A673 (cell line): ENCODE results near the gene MARCHF7. TPM values are rescaled to one million over a fixed set of nuclear protein-coding genes. Genes with fewer than 3 reads are reported as not detected.

ENCODE experiments used
- BruUV-seq: library from RNA; stranded (reverse); fragments of 400-500 nt; replicated peaks from 2 replicates; lab custom pipeline; 2021; lab: Mats Ljungman, UMichigan
- CTCF ChIA-PET: fragments of 300-600 bp; sonication (Branson Sonifier 250); formaldehyde crosslinking; loops from one replicate; lab custom pipeline; 2022; ENCODE audit warnings: antibody characterized with exemption; lab: Charles Lee
- POLR2A ChIA-PET: fragments of 300-600 bp; sonication (Branson Sonifier 250); formaldehyde crosslinking; loops from one replicate; lab custom pipeline; 2022; ENCODE audit warnings: antibody characterized with exemption; ENCODE audit not compliant: low non-redundant PET; lab: Charles Lee
- DNase-seq: peaks from one replicate; pipeline ENCODE4 v3.0.0-alpha.2; 2015; ENCODE audit warnings: low spot score
- H3K27ac ChIP-seq: fragments of 200-600 bp; sonication (generic); 2 replicates; pipeline ENCODE4 v1.5.1; 2016; ENCODE audit warnings: mixed run types, low read depth, mild to moderate bottlenecking, mixed read lengths, antibody characterized with exemption, low read length; ENCODE audit not compliant: poor library complexity, severe bottlenecking
- H3K27me3 ChIP-seq: fragments of 200-600 bp; sonication (generic); replicated peaks from 2 replicates; pipeline ENCODE4 v1.6.1; 2017; ENCODE audit warnings: mixed run types, low read depth, mild to moderate bottlenecking, mixed read lengths, antibody characterized with exemption, low read length; ENCODE audit not compliant: insufficient read depth, poor library complexity
- H3K36me3 ChIP-seq: fragments of 200-600 bp; sonication (generic); 2 replicates; pipeline ENCODE4 v1.6.1; 2016; ENCODE audit warnings: mixed run types, mild to moderate bottlenecking, mixed read lengths, antibody characterized with exemption, low read length; ENCODE audit not compliant: insufficient read depth, poor library complexity, severe bottlenecking
- H3K4me1 ChIP-seq: fragments of 200-600 bp; sonication (generic); 2 replicates; pipeline ENCODE4 v1.6.1; 2017; ENCODE audit warnings: mixed run types, mild to moderate bottlenecking, mixed read lengths, antibody characterized with exemption, low read length; ENCODE audit not compliant: insufficient read depth, poor library complexity, severe bottlenecking
- H3K4me3 ChIP-seq: fragments of 200-600 bp; sonication (generic); 2 replicates; pipeline ENCODE4 v1.5.1; 2016; ENCODE audit warnings: low read depth, mixed run types, mild to moderate bottlenecking, mixed read lengths, low read length; ENCODE audit not compliant: poor library complexity, severe bottlenecking
- H3K9me3 ChIP-seq: fragments of 200-600 bp; sonication (generic); 2 replicates; pipeline ENCODE4 v1.6.1; 2016; ENCODE audit warnings: mixed run types, low read depth, mild to moderate bottlenecking, mixed read lengths, antibody characterized with exemption, low read length; ENCODE audit not compliant: poor library complexity, severe bottlenecking
- EZH2 ChIP-seq: fragments of 200-600 bp; sonication (generic); IDR thresholded peaks from 2 replicates; pipeline ENCODE4 v1.6.1; 2017; ENCODE audit warnings: borderline replicate concordance, low read depth, mild to moderate bottlenecking, mixed read lengths, antibody characterized with exemption, low read length; ENCODE audit not compliant: poor library complexity, severe bottlenecking
- intact Hi-C: fragments of 100-400 bp; cut with micrococcal nuclease; formaldehyde crosslinking; loops from one replicate; pipeline ENCODE4 v1.10.0; 2022; ENCODE audit not compliant: unreplicated experiment
- total RNA-seq: library from RNA; stranded (reverse); gene quantifications from 2 replicates; pipeline ENCODE4 v1.2.3, GENCODE V29; 2021
- TF ChIP-seq, protein P1 (sequence below): fragments of 300-800, 200-600 bp; sonication (generic); conservative IDR thresholded peaks from 2 replicates; pipeline ENCODE4 v1.5.1; 2017; ENCODE audit warnings: low read depth, mild to moderate bottlenecking, antibody characterized with exemption, low read length, moderate library complexity, mixed read lengths

Gene MARCHF7
- total RNA-seq, 1 experiment from 2014 or later: 94.9 TPM

DNA sequence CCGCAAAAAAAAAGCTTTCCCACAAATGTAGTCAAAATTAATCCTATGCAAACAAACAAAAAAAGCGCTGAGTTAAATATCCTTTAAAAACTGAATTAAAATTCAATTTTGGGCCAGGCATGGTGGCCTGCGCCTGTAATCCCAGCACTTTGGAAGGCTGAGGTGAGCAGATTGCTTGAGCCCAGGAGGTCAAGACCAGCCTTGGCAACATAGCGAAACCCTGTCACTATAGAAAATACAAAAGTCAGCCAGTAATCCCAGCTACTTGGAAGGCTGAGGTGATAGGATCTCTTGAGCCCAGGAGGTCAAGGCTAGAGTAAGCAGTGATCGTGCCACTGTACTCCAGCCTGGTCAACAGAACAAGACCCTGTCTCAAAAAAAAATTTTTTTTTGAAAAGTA lies 8.8 kb upstream of the MARCHF7 start:
- POLR2A ChIA-PET: no interaction called here
- TF ChIP-seq EZH2: no peak
- TF ChIP-seq, protein P1, sequence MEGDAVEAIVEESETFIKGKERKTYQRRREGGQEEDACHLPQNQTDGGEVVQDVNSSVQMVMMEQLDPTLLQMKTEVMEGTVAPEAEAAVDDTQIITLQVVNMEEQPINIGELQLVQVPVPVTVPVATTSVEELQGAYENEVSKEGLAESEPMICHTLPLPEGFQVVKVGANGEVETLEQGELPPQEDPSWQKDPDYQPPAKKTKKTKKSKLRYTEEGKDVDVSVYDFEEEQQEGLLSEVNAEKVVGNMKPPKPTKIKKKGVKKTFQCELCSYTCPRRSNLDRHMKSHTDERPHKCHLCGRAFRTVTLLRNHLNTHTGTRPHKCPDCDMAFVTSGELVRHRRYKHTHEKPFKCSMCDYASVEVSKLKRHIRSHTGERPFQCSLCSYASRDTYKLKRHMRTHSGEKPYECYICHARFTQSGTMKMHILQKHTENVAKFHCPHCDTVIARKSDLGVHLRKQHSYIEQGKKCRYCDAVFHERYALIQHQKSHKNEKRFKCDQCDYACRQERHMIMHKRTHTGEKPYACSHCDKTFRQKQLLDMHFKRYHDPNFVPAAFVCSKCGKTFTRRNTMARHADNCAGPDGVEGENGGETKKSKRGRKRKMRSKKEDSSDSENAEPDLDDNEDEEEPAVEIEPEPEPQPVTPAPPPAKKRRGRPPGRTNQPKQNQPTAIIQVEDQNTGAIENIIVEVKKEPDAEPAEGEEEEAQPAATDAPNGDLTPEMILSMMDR: no peak
- Histone ChIP-seq H3K27me3 (no peaks in the 10 kb centered on the region), H3K4me3 (no peak overlapping the region), H3K4me1 (no peaks in the 10 kb centered on the region), H3K9me3 (no peaks in the 10 kb centered on the region), H3K36me3 (no peaks in the 10 kb centered on the region), H3K27ac (no peak overlapping the region)
- no peak for DNase-seq
- intact Hi-C loops: no loop called here
- CTCF ChIA-PET: no interaction called here
- BruUV-seq: no TSS peak

DNA sequence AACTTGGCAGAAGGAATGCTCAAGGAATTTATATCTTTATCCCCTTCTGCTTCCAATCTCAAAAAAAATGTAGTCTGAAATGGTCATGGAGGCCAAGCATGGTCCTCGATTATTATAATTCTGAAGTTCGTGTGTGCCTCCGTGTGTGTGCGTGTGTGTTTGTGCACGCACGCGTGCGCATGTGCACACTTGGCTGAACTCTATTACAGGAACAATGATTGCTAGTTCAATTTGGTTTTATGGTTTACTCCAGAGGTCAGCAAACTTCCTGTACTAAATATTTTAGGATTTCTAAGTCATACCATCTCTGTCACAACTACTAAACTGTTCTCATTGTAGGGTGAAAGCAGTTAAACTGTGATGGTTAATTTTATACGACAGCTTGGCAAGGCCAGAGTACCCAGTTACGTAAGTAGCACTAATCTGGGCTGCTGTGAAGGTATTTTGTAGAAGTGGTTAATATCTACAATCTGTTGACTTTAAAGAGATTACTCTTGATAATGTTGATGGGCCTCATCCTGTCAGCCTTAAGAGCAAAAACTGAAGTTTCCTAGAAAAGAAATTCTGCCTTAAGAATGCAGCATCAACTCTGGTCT lies 5.8 kb upstream of the MARCHF7 start:
- intact Hi-C loops: no loop called here
- Histone ChIP-seq H3K36me3 (no peaks in the 10 kb centered on the region), H3K4me1 (peaks cover 3% of the 10 kb centered on the region), H3K4me3 (no peak overlapping the region), H3K27me3 (no peaks in the 10 kb centered on the region), H3K27ac (no peak overlapping the region), H3K9me3 (no peaks in the 10 kb centered on the region)
- DNase-seq: peak; percentile 36
- BruUV-seq: no TSS peak
- no peak for TF ChIP-seq EZH2
- TF ChIP-seq, protein P1: no peak
- CTCF ChIA-PET: no interaction called here
- POLR2A ChIA-PET: no interaction called here

DNA sequence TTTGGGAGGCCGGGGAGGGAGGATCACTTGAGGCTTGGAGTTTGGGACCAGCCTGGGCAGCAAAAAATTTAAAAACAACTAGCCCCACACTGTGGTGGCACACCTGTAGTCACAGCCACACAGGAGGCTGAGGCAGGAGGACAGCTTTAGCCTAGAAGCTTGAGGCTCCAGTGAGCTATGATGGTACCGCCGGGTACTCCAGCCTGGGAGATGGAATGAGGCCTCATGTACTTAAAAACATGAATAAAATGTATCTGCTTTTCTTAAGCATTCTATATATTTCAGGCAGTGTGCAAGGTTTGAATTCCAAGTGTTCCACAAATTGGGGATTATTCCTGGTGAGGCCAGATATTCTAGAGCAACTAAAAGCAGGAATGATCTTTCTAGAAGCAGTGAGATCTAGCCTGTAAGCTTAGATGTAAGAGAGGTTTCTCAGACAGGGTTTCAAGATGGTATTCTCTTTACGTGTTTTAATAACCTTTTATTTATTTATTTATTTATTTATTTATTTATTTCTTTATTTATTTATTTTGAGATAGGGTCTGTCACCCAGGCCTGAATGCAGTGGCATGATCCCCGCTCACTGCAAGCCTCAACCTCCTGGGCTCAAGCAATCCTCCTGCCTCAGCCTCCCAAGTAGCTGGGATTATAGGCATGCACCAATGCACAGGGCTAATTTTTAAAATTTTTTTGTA lies 4.1 kb upstream of the MARCHF7 start:
- no TSS peak for BruUV-seq
- CTCF ChIA-PET: no interaction called here

More for the DNA sequence above, 4.1 kb upstream of the MARCHF7 start:
- no peaks in the 10 kb centered on the region for H3K27me3 ChIP-seq
- DNase-seq: no peak
- no peak overlapping the region for H3K27ac ChIP-seq
- H3K36me3 ChIP-seq: no peaks in the 10 kb centered on the region
- no peak overlapping the region for H3K4me3 ChIP-seq
- H3K9me3 ChIP-seq: no peaks in the 10 kb centered on the region
- POLR2A ChIA-PET: no interaction called here
- intact Hi-C loops: no loop called here
- peaks cover 5% of the 10 kb centered on the region for H3K4me1 ChIP-seq
- no peak for TF ChIP-seq EZH2
- TF ChIP-seq, protein P1: no peak
